Measurements from ENCODE around the gene COL7A1. TPM values are rescaled to one million over a fixed set of nuclear protein-coding genes. Genes with fewer than 3 reads are reported as not detected.

COL7A1 gene
- total and polyA plus RNA-seq, 2 of the 13 experiments (the other 11 are each of a cell fraction or from before 2014, with no cell fraction given) = 2.7 to 11.7 TPM

- TF ChIP-seq, protein P1, sequence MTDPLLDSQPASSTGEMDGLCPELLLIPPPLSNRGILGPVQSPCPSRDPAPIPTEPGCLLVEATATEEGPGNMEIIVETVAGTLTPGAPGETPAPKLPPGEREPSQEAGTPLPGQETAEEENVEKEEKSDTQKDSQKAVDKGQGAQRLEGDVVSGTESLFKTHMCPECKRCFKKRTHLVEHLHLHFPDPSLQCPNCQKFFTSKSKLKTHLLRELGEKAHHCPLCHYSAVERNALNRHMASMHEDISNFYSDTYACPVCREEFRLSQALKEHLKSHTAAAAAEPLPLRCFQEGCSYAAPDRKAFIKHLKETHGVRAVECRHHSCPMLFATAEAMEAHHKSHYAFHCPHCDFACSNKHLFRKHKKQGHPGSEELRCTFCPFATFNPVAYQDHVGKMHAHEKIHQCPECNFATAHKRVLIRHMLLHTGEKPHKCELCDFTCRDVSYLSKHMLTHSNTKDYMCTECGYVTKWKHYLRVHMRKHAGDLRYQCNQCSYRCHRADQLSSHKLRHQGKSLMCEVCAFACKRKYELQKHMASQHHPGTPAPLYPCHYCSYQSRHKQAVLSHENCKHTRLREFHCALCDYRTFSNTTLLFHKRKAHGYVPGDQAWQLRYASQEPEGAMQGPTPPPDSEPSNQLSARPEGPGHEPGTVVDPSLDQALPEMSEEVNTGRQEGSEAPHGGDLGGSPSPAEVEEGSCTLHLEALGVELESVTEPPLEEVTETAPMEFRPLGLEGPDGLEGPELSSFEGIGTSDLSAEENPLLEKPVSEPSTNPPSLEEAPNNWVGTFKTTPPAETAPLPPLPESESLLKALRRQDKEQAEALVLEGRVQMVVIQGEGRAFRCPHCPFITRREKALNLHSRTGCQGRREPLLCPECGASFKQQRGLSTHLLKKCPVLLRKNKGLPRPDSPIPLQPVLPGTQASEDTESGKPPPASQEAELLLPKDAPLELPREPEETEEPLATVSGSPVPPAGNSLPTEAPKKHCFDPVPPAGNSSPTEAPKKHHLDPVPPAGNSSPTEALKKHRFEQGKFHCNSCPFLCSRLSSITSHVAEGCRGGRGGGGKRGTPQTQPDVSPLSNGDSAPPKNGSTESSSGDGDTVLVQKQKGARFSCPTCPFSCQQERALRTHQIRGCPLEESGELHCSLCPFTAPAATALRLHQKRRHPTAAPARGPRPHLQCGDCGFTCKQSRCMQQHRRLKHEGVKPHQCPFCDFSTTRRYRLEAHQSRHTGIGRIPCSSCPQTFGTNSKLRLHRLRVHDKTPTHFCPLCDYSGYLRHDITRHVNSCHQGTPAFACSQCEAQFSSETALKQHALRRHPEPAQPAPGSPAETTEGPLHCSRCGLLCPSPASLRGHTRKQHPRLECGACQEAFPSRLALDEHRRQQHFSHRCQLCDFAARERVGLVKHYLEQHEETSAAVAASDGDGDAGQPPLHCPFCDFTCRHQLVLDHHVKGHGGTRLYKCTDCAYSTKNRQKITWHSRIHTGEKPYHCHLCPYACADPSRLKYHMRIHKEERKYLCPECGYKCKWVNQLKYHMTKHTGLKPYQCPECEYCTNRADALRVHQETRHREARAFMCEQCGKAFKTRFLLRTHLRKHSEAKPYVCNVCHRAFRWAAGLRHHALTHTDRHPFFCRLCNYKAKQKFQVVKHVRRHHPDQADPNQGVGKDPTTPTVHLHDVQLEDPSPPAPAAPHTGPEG (CRISPR knock-in tag; IDR thresholded peaks at IDR 0.05) = no peak
- TF ChIP-seq CCAR2 (optimal IDR thresholded peaks at IDR 0.05; ENCODE audit: low read depth, low read length) (no peak), NCOA2 (CRISPR knock-in tag; IDR thresholded peaks at IDR 0.05) (peak; percentile 15; the same call in 1 of the 2 replicates), AHR (CRISPR knock-in tag; IDR thresholded peaks at IDR 0.05) (0 out of 2 replicates have a peak, but pooled peaks have one; percentile 42), YEATS4 (CRISPR knock-in tag; IDR thresholded peaks at IDR 0.05; ENCODE audit: borderline replicate concordance) (no peak), PHF20 (CRISPR knock-in tag; IDR thresholded peaks at IDR 0.05) (no peak), ZNF629 (CRISPR knock-in tag; conservative IDR thresholded peaks at IDR 0.05) (no peak), ZNF501 (CRISPR knock-in tag; IDR thresholded peaks at IDR 0.05) (0 out of 2 replicates have a peak, but pooled peaks have one; percentile 22), XRCC5 (optimal IDR thresholded peaks at IDR 0.05; ENCODE audit: low read length) (peak; percentile 48), KDM1A (CRISPR knock-in tag; IDR thresholded peaks at IDR 0.05) (no peak), SRSF1 (optimal IDR thresholded peaks at IDR 0.05; ENCODE audit: low read depth, low read length) (no peak)
- TF ChIP-seq, protein P2, sequence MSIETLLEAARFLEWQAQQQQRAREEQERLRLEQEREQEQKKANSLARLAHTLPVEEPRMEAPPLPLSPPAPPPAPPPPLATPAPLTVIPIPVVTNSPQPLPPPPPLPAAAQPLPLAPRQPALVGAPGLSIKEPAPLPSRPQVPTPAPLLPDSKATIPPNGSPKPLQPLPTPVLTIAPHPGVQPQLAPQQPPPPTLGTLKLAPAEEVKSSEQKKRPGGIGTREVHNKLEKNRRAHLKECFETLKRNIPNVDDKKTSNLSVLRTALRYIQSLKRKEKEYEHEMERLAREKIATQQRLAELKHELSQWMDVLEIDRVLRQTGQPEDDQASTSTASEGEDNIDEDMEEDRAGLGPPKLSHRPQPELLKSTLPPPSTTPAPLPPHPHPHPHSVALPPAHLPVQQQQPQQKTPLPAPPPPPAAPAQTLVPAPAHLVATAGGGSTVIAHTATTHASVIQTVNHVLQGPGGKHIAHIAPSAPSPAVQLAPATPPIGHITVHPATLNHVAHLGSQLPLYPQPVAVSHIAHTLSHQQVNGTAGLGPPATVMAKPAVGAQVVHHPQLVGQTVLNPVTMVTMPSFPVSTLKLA (IDR thresholded peaks at IDR 0.05) = no peak
- TF ChIP-seq, protein P3, sequence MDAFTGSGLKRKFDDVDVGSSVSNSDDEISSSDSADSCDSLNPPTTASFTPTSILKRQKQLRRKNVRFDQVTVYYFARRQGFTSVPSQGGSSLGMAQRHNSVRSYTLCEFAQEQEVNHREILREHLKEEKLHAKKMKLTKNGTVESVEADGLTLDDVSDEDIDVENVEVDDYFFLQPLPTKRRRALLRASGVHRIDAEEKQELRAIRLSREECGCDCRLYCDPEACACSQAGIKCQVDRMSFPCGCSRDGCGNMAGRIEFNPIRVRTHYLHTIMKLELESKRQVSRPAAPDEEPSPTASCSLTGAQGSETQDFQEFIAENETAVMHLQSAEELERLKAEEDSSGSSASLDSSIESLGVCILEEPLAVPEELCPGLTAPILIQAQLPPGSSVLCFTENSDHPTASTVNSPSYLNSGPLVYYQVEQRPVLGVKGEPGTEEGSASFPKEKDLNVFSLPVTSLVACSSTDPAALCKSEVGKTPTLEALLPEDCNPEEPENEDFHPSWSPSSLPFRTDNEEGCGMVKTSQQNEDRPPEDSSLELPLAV (CRISPR knock-in tag; conservative IDR thresholded peaks at IDR 0.05; ENCODE audit: low read depth) = no peak
Observed at GRCh38 chr3:48548729-48549705, 46.1 kb downstream of the COL7A1 start (continued).

All from HepG2 (cell line).